Suprapubic skin (tissue), 4 donors: ENCODE data around the gene TNIK. TPM values are rescaled to one million over a fixed set of nuclear protein-coding genes. Genes with fewer than 3 reads are reported as not detected.
A peak's percentile ranks its signal among the peaks of the same experiment; 100 is the strongest.

Experiments
- DNase-seq, 2 donors: peaks; one replicate each; pipeline ENCODE4 v3.0.0-alpha.2; 2019; ENCODE audit warnings: low spot score in 2 of 2
- H3K27ac ChIP-seq: fragments of 200-600 bp; sonication (generic); one replicate; pipeline ENCODE4 v1.5.1; 2019
- H3K27me3 ChIP-seq: fragments of 200-600 bp; sonication (generic); one replicate; pipeline ENCODE4 v1.5.1; 2019
- H3K36me3 ChIP-seq: fragments of 200-600 bp; sonication (generic); one replicate; pipeline ENCODE4 v1.5.1; 2019
- H3K4me1 ChIP-seq: fragments of 200-600 bp; sonication (generic); one replicate; pipeline ENCODE4 v1.5.1; 2019
- H3K4me3 ChIP-seq: fragments of 200-600 bp; sonication (generic); one replicate; pipeline ENCODE4 v1.5.1; 2019; ENCODE audit warnings: mild to moderate bottlenecking
- H3K9me3 ChIP-seq: fragments of 200-600 bp; sonication (generic); one replicate; pipeline ENCODE4 v1.5.1; 2019
- EP300 ChIP-seq: sonication (generic); formaldehyde crosslinking; IDR thresholded peaks from one replicate; pipeline ENCODE4 v1.6.1; 2017; ENCODE audit warnings: antibody characterized with exemption
- POLR2A ChIP-seq, 2 donors: fragments of 450-650 bp; IDR thresholded peaks; one replicate each; pipeline ENCODE4 v1.6.1; 2017; ENCODE audit warnings: antibody characterized with exemption in 2 of 2, mild to moderate bottlenecking in 2 of 2, moderate library complexity in 2 of 2
- POLR2AphosphoS5 ChIP-seq, 3 donors: sonication (generic); formaldehyde crosslinking; IDR thresholded peaks; one replicate each; pipeline ENCODE4 v1.6.1; 2017; ENCODE audit warnings: antibody characterized with exemption in 3 of 3
- WGBS: methylation state at CpG from one replicate; pipeline ENCODE4 v1.1.5; 2018; 5-methylcytosine and 5-hydroxymethylcytosine counted together
- total RNA-seq, 4 donors: library from RNA; depleted of rRNA; stranded (reverse); fragments of >200 nt; gene quantifications; one replicate each; pipeline ENCODE4 v1.1.0, GENCODE V29; 2016
- TF ChIP-seq, protein P1 (sequence below), 2 donors: fragments of 200-600 bp in 1 of 2; fragments of 450-650 bp in 1 of 2; sonication (generic) in 1 of 2; IDR thresholded peaks; one replicate each; pipeline ENCODE4 v1.5.1; 2016 to 2019; ENCODE audit warnings: antibody characterized with exemption in 2 of 2, mild to moderate bottlenecking in 1 of 2, moderate library complexity in 1 of 2

TNIK gene
- total RNA-seq, 4 donors from 2014 or later: 2.0 to 4.3 (median 3.1) TPM

DNA sequence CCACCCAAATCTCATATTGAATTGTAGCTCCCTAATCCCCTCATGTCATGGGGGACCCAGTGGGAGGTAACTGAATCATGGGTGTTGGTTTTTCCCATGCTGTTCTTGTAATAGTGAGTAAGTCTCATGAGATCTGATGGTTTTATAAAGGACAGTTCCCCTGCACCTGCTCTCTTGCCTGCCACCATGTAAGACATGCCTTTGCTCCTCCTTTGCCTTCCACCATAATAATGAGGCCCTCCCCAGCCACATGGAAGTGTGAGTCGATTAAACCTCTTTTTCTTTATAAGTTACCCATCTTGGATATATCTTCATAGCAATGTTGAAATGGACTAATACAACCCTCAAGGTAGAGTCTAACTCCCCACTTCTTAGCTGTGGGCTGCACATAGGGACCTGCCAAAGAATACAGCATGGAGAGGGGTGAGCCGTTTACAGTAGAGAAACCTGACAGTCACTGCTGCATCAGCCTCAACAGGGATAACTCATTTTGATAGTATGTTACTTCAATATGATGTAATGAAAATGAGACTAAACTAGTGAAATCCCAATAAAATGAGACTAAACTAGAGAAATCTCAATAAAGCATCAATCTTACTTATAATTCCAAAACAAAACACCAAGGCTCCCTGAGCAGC, 117.3 kb downstream of the TNIK start:
- no peak for DNase-seq
- Histone ChIP-seq H3K4me1 (peaks cover 30% of the 10 kb centered on the region), H3K27me3 (no peaks in the 10 kb centered on the region), H3K27ac (no peak overlapping the region), H3K36me3 (no peaks in the 10 kb centered on the region), H3K4me3 (no peak overlapping the region), H3K9me3 (no peaks in the 10 kb centered on the region)
- TF ChIP-seq EP300 (no peak), POLR2A (IDR thresholded peaks at IDR 0.05) (no peak), POLR2AphosphoS5 (IDR thresholded peaks at IDR 0.05) (no peak)
- TF ChIP-seq, protein P1, sequence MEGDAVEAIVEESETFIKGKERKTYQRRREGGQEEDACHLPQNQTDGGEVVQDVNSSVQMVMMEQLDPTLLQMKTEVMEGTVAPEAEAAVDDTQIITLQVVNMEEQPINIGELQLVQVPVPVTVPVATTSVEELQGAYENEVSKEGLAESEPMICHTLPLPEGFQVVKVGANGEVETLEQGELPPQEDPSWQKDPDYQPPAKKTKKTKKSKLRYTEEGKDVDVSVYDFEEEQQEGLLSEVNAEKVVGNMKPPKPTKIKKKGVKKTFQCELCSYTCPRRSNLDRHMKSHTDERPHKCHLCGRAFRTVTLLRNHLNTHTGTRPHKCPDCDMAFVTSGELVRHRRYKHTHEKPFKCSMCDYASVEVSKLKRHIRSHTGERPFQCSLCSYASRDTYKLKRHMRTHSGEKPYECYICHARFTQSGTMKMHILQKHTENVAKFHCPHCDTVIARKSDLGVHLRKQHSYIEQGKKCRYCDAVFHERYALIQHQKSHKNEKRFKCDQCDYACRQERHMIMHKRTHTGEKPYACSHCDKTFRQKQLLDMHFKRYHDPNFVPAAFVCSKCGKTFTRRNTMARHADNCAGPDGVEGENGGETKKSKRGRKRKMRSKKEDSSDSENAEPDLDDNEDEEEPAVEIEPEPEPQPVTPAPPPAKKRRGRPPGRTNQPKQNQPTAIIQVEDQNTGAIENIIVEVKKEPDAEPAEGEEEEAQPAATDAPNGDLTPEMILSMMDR (IDR thresholded peaks at IDR 0.05): no peak
- 88% methylated on average over 2 of the region's 2 CpGs for WGBS

DNA sequence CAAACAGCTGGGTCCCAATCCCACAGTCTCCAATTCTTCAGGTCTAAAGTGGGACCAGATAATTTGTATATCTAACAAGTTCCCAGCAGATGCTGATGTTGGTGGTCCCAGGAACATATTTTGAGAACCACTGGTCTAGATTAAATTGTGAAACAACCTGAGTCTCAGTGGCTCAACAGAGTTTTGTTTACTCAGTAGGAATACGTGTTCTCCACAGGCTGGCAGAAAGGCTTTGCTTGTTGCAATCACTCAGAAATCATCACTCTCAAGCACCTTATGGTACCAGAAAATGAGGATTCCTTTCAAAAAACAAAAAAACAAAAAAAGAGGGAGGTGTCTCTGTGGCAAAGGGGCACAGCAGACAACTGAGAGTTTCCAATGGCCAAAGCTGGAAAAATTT, 118.0 kb downstream of the TNIK start:
- WGBS: 88% methylated on average over 1 of the region's 1 CpG
- TF ChIP-seq EP300 (no peak), POLR2AphosphoS5 (IDR thresholded peaks at IDR 0.05) (no peak), POLR2A (IDR thresholded peaks at IDR 0.05) (no peak)
- TF ChIP-seq, protein P1 (IDR thresholded peaks at IDR 0.05): no peak

DNA sequence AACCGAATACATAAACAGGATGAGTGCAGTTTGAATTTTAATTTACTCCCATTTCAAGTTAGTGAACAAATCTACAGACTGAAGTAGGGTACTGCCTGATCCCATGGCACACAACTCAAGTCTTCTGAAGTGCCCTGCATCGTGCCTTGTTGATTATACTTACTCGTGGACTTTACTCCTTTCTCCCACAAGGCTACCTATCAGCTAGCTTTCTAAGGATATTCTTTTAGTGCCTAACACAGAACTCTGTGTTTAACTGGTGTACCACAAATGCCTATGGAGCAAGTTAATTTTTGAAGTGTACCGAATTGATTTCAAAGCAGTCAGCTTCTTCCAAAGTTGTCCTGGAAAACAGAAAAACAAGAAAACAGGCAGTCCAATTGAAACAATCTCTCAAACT, 119.8 kb downstream of the TNIK start:
- Histone ChIP-seq H3K4me1 (peaks cover 15% of the 10 kb centered on the region), H3K27me3 (no peaks in the 10 kb centered on the region), H3K36me3 (no peaks in the 10 kb centered on the region), H3K9me3 (no peaks in the 10 kb centered on the region), H3K27ac (no peak overlapping the region), H3K4me3 (no peak overlapping the region)
- TF ChIP-seq EP300 (no peak), POLR2AphosphoS5 (IDR thresholded peaks at IDR 0.05) (no peak), POLR2A (IDR thresholded peaks at IDR 0.05) (no peak)
- TF ChIP-seq, protein P1 (IDR thresholded peaks at IDR 0.05): no peak
- DNase-seq: no peak
- 88% methylated on average over 4 of the region's 4 CpGs for WGBS

More for the DNA sequence above, 118.0 kb downstream of the TNIK start:
- Histone ChIP-seq H3K27ac (no peak overlapping the region), H3K4me1 (peaks cover 23% of the 10 kb centered on the region), H3K4me3 (no peak overlapping the region), H3K27me3 (no peaks in the 10 kb centered on the region), H3K9me3 (no peaks in the 10 kb centered on the region), H3K36me3 (no peaks in the 10 kb centered on the region)
- no peak for DNase-seq

DNA sequence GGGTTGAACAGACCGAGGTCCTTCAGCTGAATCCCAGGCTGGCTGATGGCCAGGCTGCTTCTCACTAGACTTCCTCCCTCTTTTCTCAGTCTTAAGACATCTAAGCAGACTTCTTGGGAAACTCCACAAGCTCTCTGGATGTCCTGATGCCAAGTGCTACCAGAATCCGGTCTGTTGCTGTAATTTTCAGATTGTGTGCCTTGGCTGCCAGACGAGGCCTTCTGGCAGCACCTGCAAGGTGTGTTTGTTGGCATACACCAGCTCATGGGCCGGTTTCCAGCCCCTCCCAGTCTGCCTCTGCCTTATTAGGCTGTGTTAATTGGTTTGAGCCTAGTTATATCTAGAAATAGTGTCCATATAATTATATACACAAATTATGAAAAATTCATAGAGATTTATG, 120.6 kb downstream of the TNIK start:
- 66% methylated on average over 4 of the region's 4 CpGs for WGBS
- no peak for DNase-seq
- Histone ChIP-seq H3K9me3 (no peaks in the 10 kb centered on the region), H3K27me3 (no peaks in the 10 kb centered on the region), H3K36me3 (no peaks in the 10 kb centered on the region), H3K27ac (no peak overlapping the region), H3K4me3 (no peak overlapping the region), H3K4me1 (peaks cover 15% of the 10 kb centered on the region)
- TF ChIP-seq EP300: no peak
- TF ChIP-seq POLR2AphosphoS5 (IDR thresholded peaks at IDR 0.05): peak in 1 of 3 donors; percentile 33

DNA sequence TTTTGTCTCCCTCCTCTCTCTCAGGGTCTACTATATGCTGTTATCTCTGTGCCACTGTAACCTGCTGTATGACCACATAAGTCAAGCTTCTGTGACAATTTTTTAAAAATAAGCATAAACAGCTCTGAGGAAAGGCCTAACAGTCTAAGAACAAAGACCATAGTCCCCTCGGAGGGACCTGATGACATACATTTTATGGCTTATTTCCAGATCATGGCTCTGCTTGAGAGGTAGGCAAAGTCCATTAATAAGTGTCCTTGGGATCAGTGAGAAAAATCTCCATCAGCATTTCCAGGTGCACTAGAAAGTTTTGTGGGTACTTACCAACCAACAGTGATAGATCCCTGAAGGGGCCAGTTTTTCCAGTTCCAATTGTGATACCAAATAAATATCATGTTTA, 123.8 kb downstream of the TNIK start:
- Histone ChIP-seq H3K27ac (no peak overlapping the region), H3K4me1 (peaks cover 15% of the 10 kb centered on the region), H3K27me3 (no peaks in the 10 kb centered on the region), H3K9me3 (no peaks in the 10 kb centered on the region), H3K4me3 (no peak overlapping the region), H3K36me3 (no peaks in the 10 kb centered on the region)
- TF ChIP-seq, protein P1 (IDR thresholded peaks at IDR 0.05): no peak
- TF ChIP-seq POLR2AphosphoS5 (IDR thresholded peaks at IDR 0.05) (no peak), EP300 (no peak), POLR2A (IDR thresholded peaks at IDR 0.05) (no peak)
- WGBS: 85% methylated on average over 1 of the region's 1 CpG
- no peak for DNase-seq

DNA sequence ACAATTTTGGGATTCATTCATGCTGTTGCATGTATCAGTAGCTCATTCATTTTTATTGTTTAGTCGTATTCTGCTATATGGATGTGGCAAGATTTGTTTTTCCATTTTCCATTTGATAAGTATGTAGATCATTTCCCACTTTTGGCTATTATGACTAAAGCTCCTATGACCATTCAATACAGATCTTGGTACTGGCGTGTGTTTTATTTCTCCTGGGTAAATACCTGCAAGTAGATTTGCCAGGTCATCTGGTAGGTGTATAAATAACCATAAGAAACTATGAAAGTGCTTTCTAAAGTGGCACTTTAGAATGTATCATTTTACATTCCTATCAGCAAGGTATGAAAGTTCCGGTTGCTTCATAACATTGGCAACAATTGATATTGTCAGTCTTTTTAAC, 124.6 kb downstream of the TNIK start:
- no peaks in the 10 kb centered on the region for H3K9me3 ChIP-seq
- H3K36me3 ChIP-seq: no peaks in the 10 kb centered on the region
- no peak overlapping the region for H3K4me3 ChIP-seq
- H3K4me1 ChIP-seq: peaks cover 15% of the 10 kb centered on the region
- 93% methylated on average over 3 of the region's 3 CpGs for WGBS
- TF ChIP-seq EP300 (no peak), POLR2A (IDR thresholded peaks at IDR 0.05) (no peak), POLR2AphosphoS5 (IDR thresholded peaks at IDR 0.05) (no peak)
- TF ChIP-seq, protein P1 (IDR thresholded peaks at IDR 0.05): no peak
- no peak for DNase-seq
- no peaks in the 10 kb centered on the region for H3K27me3 ChIP-seq
- H3K27ac ChIP-seq: no peak overlapping the region
